Neural cell (in vitro differentiated cells): ENCODE results near the gene PRKCZ.

Experiments
- EP300 ChIP-seq: fragments of 450-650 bp; conservative IDR thresholded peaks from 2 replicates; pipeline ENCODE4 v1.6.1; 2014; ENCODE audit warnings: antibody characterized with exemption, mild to moderate bottlenecking, moderate library complexity; ENCODE audit not compliant: poor library complexity, severe bottlenecking
- EZH2 ChIP-seq: fragments of 200-600, 300-800 bp; shearing (Covaris generic), sonication (generic); IDR thresholded peaks from 2 replicates; pipeline ENCODE4 v1.6.1; 2014; ENCODE audit warnings: antibody characterized with exemption, low read length, borderline replicate concordance, mild to moderate bottlenecking; ENCODE audit not compliant: insufficient read depth, poor library complexity, severe bottlenecking
- MXI1 ChIP-seq: fragments of 450-650 bp; conservative IDR thresholded peaks from 2 replicates; pipeline ENCODE4 v1.6.1; 2014; ENCODE audit warnings: antibody characterized with exemption, mild to moderate bottlenecking; ENCODE audit not compliant: poor library complexity, severe bottlenecking
- SMC3 ChIP-seq: fragments of 450-650 bp; conservative IDR thresholded peaks from 2 replicates; pipeline ENCODE4 v1.6.1; 2014; ENCODE audit warnings: antibody characterized with exemption, mild to moderate bottlenecking, moderate library complexity; ENCODE audit not compliant: poor library complexity
- TAF1 ChIP-seq: IDR thresholded peaks from 2 replicates; pipeline ENCODE4 v1.6.1; 2012; ENCODE audit warnings: low read depth
- TF ChIP-seq, protein P1 (sequence below): fragments of 450-650 bp; IDR thresholded peaks from 2 replicates; pipeline ENCODE4 v1.5.1; 2014; ENCODE audit warnings: antibody characterized with exemption, mild to moderate bottlenecking, moderate library complexity; ENCODE audit not compliant: poor library complexity, severe bottlenecking

DNA sequence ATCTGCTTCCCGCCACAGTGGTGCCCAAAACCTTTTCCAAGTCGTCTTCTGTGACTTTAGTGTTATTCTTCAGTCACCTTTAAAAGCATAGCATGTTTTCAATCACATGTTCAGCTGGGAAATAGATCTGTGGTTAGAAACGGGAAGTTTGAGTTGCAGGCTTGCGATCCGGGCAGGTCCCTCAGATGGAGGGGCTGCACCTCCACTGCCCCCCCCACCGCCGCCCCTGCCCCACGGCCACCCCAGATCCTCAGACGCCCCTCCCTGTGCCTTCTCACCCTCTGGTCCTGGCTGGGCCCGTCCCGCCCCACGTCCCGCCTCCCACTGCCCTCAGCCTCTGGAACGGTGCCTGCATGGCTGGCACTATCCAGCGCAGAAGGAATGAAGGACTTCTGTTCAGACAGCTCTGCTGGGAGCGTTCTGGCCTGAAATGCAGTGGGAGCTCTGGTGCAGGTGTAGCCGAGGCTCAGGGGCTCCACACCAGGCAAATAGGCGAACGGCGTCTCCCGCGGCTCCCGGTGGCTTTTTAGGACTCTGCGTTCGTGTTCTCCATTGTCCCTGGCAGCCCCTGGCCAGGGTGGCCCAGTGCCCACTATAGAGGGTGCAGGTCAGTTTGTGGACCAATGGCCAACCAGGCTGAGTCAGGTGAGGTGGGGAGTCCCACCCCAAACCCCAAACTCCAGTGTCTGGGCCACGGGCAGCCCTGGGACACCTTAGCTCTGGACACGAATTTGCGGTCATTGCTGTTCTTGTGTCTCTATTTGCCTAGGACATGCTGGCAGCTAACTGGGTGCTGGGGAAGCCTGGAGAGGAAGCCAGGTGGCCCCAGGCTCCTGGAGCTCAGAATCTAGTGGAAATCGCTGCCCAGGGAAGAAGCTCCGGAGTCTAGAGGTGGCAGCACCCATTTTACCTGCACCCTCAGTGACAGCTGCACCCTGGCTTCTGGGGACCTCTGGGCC, 77.3 kb downstream of the PRKCZ start:
- TF ChIP-seq TAF1, result no peak
- TF ChIP-seq, protein P1, sequence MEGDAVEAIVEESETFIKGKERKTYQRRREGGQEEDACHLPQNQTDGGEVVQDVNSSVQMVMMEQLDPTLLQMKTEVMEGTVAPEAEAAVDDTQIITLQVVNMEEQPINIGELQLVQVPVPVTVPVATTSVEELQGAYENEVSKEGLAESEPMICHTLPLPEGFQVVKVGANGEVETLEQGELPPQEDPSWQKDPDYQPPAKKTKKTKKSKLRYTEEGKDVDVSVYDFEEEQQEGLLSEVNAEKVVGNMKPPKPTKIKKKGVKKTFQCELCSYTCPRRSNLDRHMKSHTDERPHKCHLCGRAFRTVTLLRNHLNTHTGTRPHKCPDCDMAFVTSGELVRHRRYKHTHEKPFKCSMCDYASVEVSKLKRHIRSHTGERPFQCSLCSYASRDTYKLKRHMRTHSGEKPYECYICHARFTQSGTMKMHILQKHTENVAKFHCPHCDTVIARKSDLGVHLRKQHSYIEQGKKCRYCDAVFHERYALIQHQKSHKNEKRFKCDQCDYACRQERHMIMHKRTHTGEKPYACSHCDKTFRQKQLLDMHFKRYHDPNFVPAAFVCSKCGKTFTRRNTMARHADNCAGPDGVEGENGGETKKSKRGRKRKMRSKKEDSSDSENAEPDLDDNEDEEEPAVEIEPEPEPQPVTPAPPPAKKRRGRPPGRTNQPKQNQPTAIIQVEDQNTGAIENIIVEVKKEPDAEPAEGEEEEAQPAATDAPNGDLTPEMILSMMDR, result no peak
- no peak for TF ChIP-seq EP300
- TF ChIP-seq MXI1, result no peak
- no peak for TF ChIP-seq EZH2
- TF ChIP-seq SMC3, result no peak
